ENCODE results near the gene NLGN2. TPM values are rescaled to one million over a fixed set of nuclear protein-coding genes. Genes with fewer than 3 reads are reported as not detected.
A peak's percentile ranks its signal among the peaks of the same experiment; 100 is the strongest.

The NLGN2 gene
- total RNA-seq, 1 experiment from 2014 or later, result 6.8 TPM

- DNase-seq, result peak; percentile 95 to 98
- H3K4me3 ChIP-seq, result peak within 1 kb of the TSS; percentile 68
- no peaks in the 10 kb centered on the region for H3K4me1 ChIP-seq
- peak within 1 kb of the TSS; percentile 37; the same call in 1 of the 2 replicates for H3K27ac ChIP-seq
- H3K27me3 ChIP-seq, result no peaks in the 10 kb centered on the region
- H3K9me3 ChIP-seq (replicated peaks), result no peaks in the 10 kb centered on the region
- no peaks in the 10 kb centered on the region for H3K36me3 ChIP-seq
These were observed 3.5 kb upstream of the NLGN2 start, which contains the start of gene TMEM256 for GRCh38 chr17:7403977-7404736. Gene TMEM256, minus strand, starts transcription at chr17:7404097. Its CDS starts 13 bp downstream, at chr17:7404084.

- Histone ChIP-seq H3K9me3 (replicated peaks) (no peaks in the 10 kb centered on the region), H3K4me1 (no peaks in the 10 kb centered on the region), H3K36me3 (no peaks in the 10 kb centered on the region), H3K27ac (peak overlapping the region; percentile 11; the same call in 1 of the 2 replicates), H3K27me3 (no peaks in the 10 kb centered on the region), H3K4me3 (peak overlapping the region; percentile 68)
- peak in 1 of 2 experiments; percentile 42 for DNase-seq
These were observed 2.8 kb upstream of the NLGN2 start for GRCh38 chr17:7404737-7405349.

- Histone ChIP-seq H3K4me1 (no peaks in the 10 kb centered on the region), H3K27me3 (no peaks in the 10 kb centered on the region), H3K9me3 (replicated peaks) (no peaks in the 10 kb centered on the region), H3K4me3 (peak overlapping the region; percentile 68), H3K27ac (no peak overlapping the region), H3K36me3 (no peaks in the 10 kb centered on the region)
- DNase-seq, result peak; percentile 10 to 29
These were observed 2.1 kb upstream of the NLGN2 start for GRCh38 chr17:7405350-7406234.

- no peaks in the 10 kb centered on the region for H3K9me3 ChIP-seq (replicated peaks)
- H3K4me1 ChIP-seq, result no peaks in the 10 kb centered on the region
- no peak for DNase-seq
- no peaks in the 10 kb centered on the region for H3K27me3 ChIP-seq
- no peak overlapping the region for H3K27ac ChIP-seq
- peak overlapping the region; percentile 68; the same call in 1 of the 2 replicates for H3K4me3 ChIP-seq
- H3K36me3 ChIP-seq, result no peaks in the 10 kb centered on the region
These were observed 1.3 kb upstream of the NLGN2 start for GRCh38 chr17:7406235-7406825.

- no peaks in the 10 kb centered on the region for H3K27me3 ChIP-seq
- DNase-seq, result no peak
- no peaks in the 10 kb centered on the region for H3K9me3 ChIP-seq (replicated peaks)
- no peaks in the 10 kb centered on the region for H3K36me3 ChIP-seq
- no peak overlapping the region for H3K27ac ChIP-seq
- no peak overlapping the region for H3K4me3 ChIP-seq
- H3K4me1 ChIP-seq, result no peaks in the 10 kb centered on the region
These were observed 563 bp upstream of the NLGN2 start for GRCh38 chr17:7407082-7407481.

- no peaks in the 10 kb centered on the region for H3K36me3 ChIP-seq
- H3K4me3 ChIP-seq, result no peak overlapping the region
- no peaks in the 10 kb centered on the region for H3K27me3 ChIP-seq
- no peak for DNase-seq
- H3K4me1 ChIP-seq, result no peaks in the 10 kb centered on the region
- no peaks in the 10 kb centered on the region for H3K9me3 ChIP-seq (replicated peaks)
- no peak overlapping the region for H3K27ac ChIP-seq
These were observed 645 bp downstream of the NLGN2 start for GRCh38 chr17:7408252-7408727.

- no peaks in the 10 kb centered on the region for H3K27me3 ChIP-seq
- H3K4me1 ChIP-seq, result no peaks in the 10 kb centered on the region
- no peak overlapping the region for H3K4me3 ChIP-seq
- no peak overlapping the region for H3K27ac ChIP-seq
- H3K9me3 ChIP-seq (replicated peaks), result no peaks in the 10 kb centered on the region
- no peak for DNase-seq
- no peaks in the 10 kb centered on the region for H3K36me3 ChIP-seq
These were observed 1.2 kb downstream of the NLGN2 start for GRCh38 chr17:7408863-7409262.

- no peak overlapping the region for H3K27ac ChIP-seq
- no peak overlapping the region for H3K4me3 ChIP-seq
- H3K4me1 ChIP-seq, result no peaks in the 10 kb centered on the region
- no peaks in the 10 kb centered on the region for H3K36me3 ChIP-seq
- DNase-seq, result no peak
- no peaks in the 10 kb centered on the region for H3K27me3 ChIP-seq
- H3K9me3 ChIP-seq (replicated peaks), result no peaks in the 10 kb centered on the region
These were observed 2.1 kb downstream of the NLGN2 start for GRCh38 chr17:7409716-7410115.

- Histone ChIP-seq H3K36me3 (no peaks in the 10 kb centered on the region), H3K4me1 (no peaks in the 10 kb centered on the region), H3K27me3 (no peaks in the 10 kb centered on the region), H3K27ac (no peak overlapping the region), H3K9me3 (replicated peaks) (no peaks in the 10 kb centered on the region), H3K4me3 (no peak overlapping the region)
- DNase-seq, result no peak
These were observed 3.2 kb downstream of the NLGN2 start for GRCh38 chr17:7410634-7411426.

- Histone ChIP-seq H3K27me3 (no peaks in the 10 kb centered on the region), H3K36me3 (no peaks in the 10 kb centered on the region), H3K4me1 (no peaks in the 10 kb centered on the region), H3K9me3 (replicated peaks) (no peaks in the 10 kb centered on the region), H3K4me3 (no peak overlapping the region), H3K27ac (no peak overlapping the region)
- no peak for DNase-seq
These were observed 3.7 kb downstream of the NLGN2 start for GRCh38 chr17:7411427-7411750.

- Histone ChIP-seq H3K4me3 (no peak overlapping the region), H3K27ac (no peak overlapping the region), H3K4me1 (no peaks in the 10 kb centered on the region), H3K9me3 (replicated peaks) (no peaks in the 10 kb centered on the region), H3K27me3 (no peaks in the 10 kb centered on the region), H3K36me3 (no peaks in the 10 kb centered on the region)
- no peak for DNase-seq
These were observed 5.8 kb downstream of the NLGN2 start for GRCh38 chr17:7413346-7413985.

GRCh38 chr17:7414837-7415236 lies 7.2 kb downstream of the NLGN2 start:
- no peaks in the 10 kb centered on the region for H3K27me3 ChIP-seq
- no peaks in the 10 kb centered on the region for H3K4me1 ChIP-seq
- no peaks in the 10 kb centered on the region for H3K36me3 ChIP-seq
- H3K9me3 ChIP-seq (replicated peaks), result no peaks in the 10 kb centered on the region
- H3K27ac ChIP-seq, result no peak overlapping the region
- DNase-seq, result no peak
- no peak overlapping the region for H3K4me3 ChIP-seq

- no peaks in the 10 kb centered on the region for H3K27me3 ChIP-seq
- no peaks in the 10 kb centered on the region for H3K4me1 ChIP-seq
- no peak overlapping the region for H3K27ac ChIP-seq
- no peak for DNase-seq
- no peaks in the 10 kb centered on the region for H3K36me3 ChIP-seq
- no peaks in the 10 kb centered on the region for H3K9me3 ChIP-seq (replicated peaks)
- no peak overlapping the region for H3K4me3 ChIP-seq
These were observed 8.1 kb downstream of the NLGN2 start for GRCh38 chr17:7415784-7416183.
